IMR-90 (cell line): ENCODE measurements around the gene USP6NL. TPM values are rescaled to one million over a fixed set of nuclear protein-coding genes. Genes with fewer than 3 reads are reported as not detected.

Experiments
- ATAC-seq: fragments of 200-7000 bp; cut with Tn5 transposase; 2 replicates; pipeline ENCODE4 v1.9.1; 2020; ENCODE audit warnings: low read depth, mild to moderate bottlenecking, moderate library complexity
- BruUV-seq: library from RNA; stranded (reverse); fragments of 400-500 nt; replicated peaks from 2 replicates; lab custom pipeline; 2021; lab: Mats Ljungman, UMichigan
- CTCF ChIA-PET: fragments of 300-600 bp; formaldehyde crosslinking; extraction: SDS; loops from one replicate; lab custom pipeline; 2021; ENCODE audit warnings: antibody characterized with exemption; lab: Yijun Ruan, JAX
- POLR2A ChIA-PET: fragments of 300-600 bp; sonication (Branson Sonifier 250); formaldehyde crosslinking; loops from one replicate; lab custom pipeline; 2022; ENCODE audit warnings: antibody characterized with exemption; ENCODE audit not compliant: unreplicated experiment; lab: Charles Lee
- DNase-seq: peaks from one replicate; pipeline ENCODE4 v3.0.0; 2013
- H2AFZ ChIP-seq: replicated peaks from 2 replicates; pipeline ENCODE3; 2013; ENCODE audit warnings: low read length, mild to moderate bottlenecking; ENCODE audit not compliant: poor library complexity
- H2AK5ac ChIP-seq: 2 replicates; pipeline ENCODE4 v1.6.1; 2013; ENCODE audit warnings: low read depth, low read length, inconsistent platforms
- H2AK9ac ChIP-seq: replicated peaks from 2 replicates; pipeline ENCODE3; 2013; ENCODE audit warnings: mild to moderate bottlenecking, low read depth, low read length, moderate library complexity; ENCODE audit not compliant: poor library complexity
- H2BK120ac ChIP-seq: 2 replicates; pipeline ENCODE4 v1.6.1; 2013; ENCODE audit warnings: low read depth, low read length, inconsistent platforms
- H2BK15ac ChIP-seq: 3 replicates; pipeline ENCODE4 v1.6.1; 2013; ENCODE audit warnings: low read depth, low read length, inconsistent platforms
- H2BK20ac ChIP-seq: 2 replicates; pipeline ENCODE4 v1.6.1; 2013; ENCODE audit warnings: low read depth, mild to moderate bottlenecking, inconsistent platforms, low read length, moderate library complexity
- H2BK5ac ChIP-seq: 2 replicates; pipeline ENCODE4 v1.6.1; 2013; ENCODE audit warnings: mild to moderate bottlenecking, low read depth, low read length, inconsistent platforms; ENCODE audit not compliant: poor library complexity, severe bottlenecking
- H3K14ac ChIP-seq: replicated peaks from 2 replicates; pipeline ENCODE4 v1.6.1; 2013; ENCODE audit warnings: low read depth, low read length, inconsistent platforms
- H3K18ac ChIP-seq: 2 replicates; pipeline ENCODE4 v1.6.1; 2013; ENCODE audit warnings: low read depth, low read length, control low read depth
- H3K23ac ChIP-seq: 2 replicates; pipeline ENCODE4 v1.6.1; 2013; ENCODE audit warnings: low read depth, low read length, inconsistent platforms
- H3K27ac ChIP-seq: 2 replicates; pipeline ENCODE4 v1.5.1; 2013; ENCODE audit warnings: mild to moderate bottlenecking, control low read depth, low read length; ENCODE audit not compliant: insufficient read depth
- H3K27me3 ChIP-seq: 2 replicates; pipeline ENCODE4 v1.6.1; 2013; ENCODE audit warnings: low read length; ENCODE audit not compliant: control insufficient read depth, insufficient read depth
- H3K36me3 ChIP-seq: 2 replicates; pipeline ENCODE4 v1.6.1; 2013; ENCODE audit warnings: low read length, mixed read lengths; ENCODE audit not compliant: control insufficient read depth, insufficient read depth
- H3K4ac ChIP-seq: 2 replicates; pipeline ENCODE4 v1.6.1; 2013; ENCODE audit warnings: low read depth, low read length, inconsistent platforms
- H3K4me1 ChIP-seq: 2 replicates; pipeline ENCODE4 v1.6.1; 2013; ENCODE audit warnings: low read length, mixed read lengths; ENCODE audit not compliant: control insufficient read depth, insufficient read depth
- H3K4me2 ChIP-seq: 2 replicates; pipeline ENCODE4 v1.6.1; 2013; ENCODE audit warnings: low read depth, mild to moderate bottlenecking, control low read depth, low read length, moderate library complexity
- H3K4me3 ChIP-seq: 2 replicates; pipeline ENCODE4 v1.5.1; 2013; ENCODE audit warnings: low read depth, mild to moderate bottlenecking, control low read depth, low read length, moderate library complexity; ENCODE audit not compliant: insufficient read depth
- H3K56ac ChIP-seq: 2 replicates; pipeline ENCODE4 v1.6.1; 2013; ENCODE audit warnings: low read length, inconsistent platforms; ENCODE audit not compliant: insufficient read depth; ENCODE audit errors: extremely low read depth
- H3K79me1 ChIP-seq, 2 experiments: 2 replicates each; pipeline ENCODE4 v1.6.1; 2013; ENCODE audit warnings: low read length in 2 of 2, inconsistent platforms in 1 of 2, low read depth in 1 of 2
- H3K9ac ChIP-seq: 2 replicates; pipeline ENCODE4 v1.6.1; 2013; ENCODE audit warnings: low read depth, low read length, control low read depth
- H3K9me1 ChIP-seq: 2 replicates; pipeline ENCODE4 v1.6.1; 2013; ENCODE audit warnings: low read length, inconsistent platforms; ENCODE audit not compliant: insufficient read depth
- H3K9me3 ChIP-seq: 2 replicates; pipeline ENCODE4 v1.6.1; 2013; ENCODE audit warnings: low read length; ENCODE audit not compliant: control insufficient read depth, insufficient read depth
- H4K20me1 ChIP-seq: 2 replicates; pipeline ENCODE4 v1.6.1; 2013; ENCODE audit warnings: low read length, inconsistent platforms; ENCODE audit not compliant: insufficient read depth
- H4K5ac ChIP-seq: 2 replicates; pipeline ENCODE4 v1.6.1; 2013; ENCODE audit warnings: mild to moderate bottlenecking, low read depth, low read length, control low read depth
- H4K8ac ChIP-seq, 2 experiments: 2 replicates each; pipeline ENCODE4 v1.6.1; 2013; ENCODE audit warnings: low read depth in 2 of 2, low read length in 2 of 2, control low read depth in 1 of 2, inconsistent platforms in 1 of 2
- H4K91ac ChIP-seq: 2 replicates; pipeline ENCODE4 v1.6.1; 2013; ENCODE audit warnings: low read depth, low read length, inconsistent platforms; ENCODE audit not compliant: insufficient read depth
- CEBPB ChIP-seq: IDR thresholded peaks from 2 replicates; pipeline ENCODE4 v1.6.1; 2012; ENCODE audit warnings: low read depth, low read length, improper control_type of control experiment
- CTCF ChIP-seq: conservative IDR thresholded peaks from 2 replicates; pipeline ENCODE4 v1.5.1; 2012; ENCODE audit warnings: mild to moderate bottlenecking, low read depth, low read length, improper control_type of control experiment
- RAD21 ChIP-seq: IDR thresholded peaks from 2 replicates; pipeline ENCODE4 v1.6.1; 2012; ENCODE audit warnings: low read length, improper control_type of control experiment
- SMC3 ChIP-seq: fragments of 150-350 bp; IDR thresholded peaks from 2 replicates; pipeline ENCODE4 v1.6.1; 2016; ENCODE audit warnings: low read depth, mild to moderate bottlenecking, antibody characterized with exemption, low read length, moderate library complexity
- WGBS, 2 experiments: methylation state at CpG; one replicate each; pipeline versions ENCODE4 v1.1.5 to v1.1.7; 2013; ENCODE audit warnings: missing lambda C conversion rate in 2 of 2; ENCODE audit not compliant: insufficient read length in 1 of 2; ENCODE audit errors: extremely low coverage in 2 of 2; 5-methylcytosine and 5-hydroxymethylcytosine counted together
- dilution Hi-C: fragments of 300-500 bp; cut with HindIII; formaldehyde crosslinking; loops from one replicate; pipeline ENCODE4 v1.14.3; 2018; ENCODE audit warnings: low sequenced_read_pairs; ENCODE audit not compliant: unreplicated experiment
- in situ Hi-C: fragments of 300-500 bp; cut with MboI; formaldehyde crosslinking; loops from 3 replicates; pipeline ENCODE4 v1.14.3; 2019; ENCODE audit warnings: low sequenced_read_pairs, inconsistent platforms, mixed read lengths
- intact Hi-C: fragments of 100-400 bp; cut with micrococcal nuclease; formaldehyde crosslinking; loops from 2 replicates; pipeline ENCODE4 v1.10.0; 2022
- polyA plus RNA-seq, 3 experiments: library from polyadenylated mRNA; depleted of rRNA; stranded (reverse); fragments of >200 nt; gene quantifications; 2 replicates each; pipeline ENCODE4 v1.2.3, GENCODE V29; 2012; ENCODE audit warnings: low replicate concordance in 1 of 3
- total RNA-seq: library from RNA; depleted of rRNA; stranded (reverse); fragments of >200 nt; gene quantifications from 2 replicates; pipeline ENCODE4 v1.2.3, GENCODE V29; 2012

The USP6NL gene
- total and polyA plus RNA-seq, 2 of the 4 experiments (the other 2 are of a cell fraction) = 7.8 to 9.1 TPM

GRCh38 chr10:11424456-11425295 lies 186.8 kb downstream of the USP6NL start:
- Histone ChIP-seq H2BK5ac (no peak overlapping the region), H3K27me3 (no peaks in the 10 kb centered on the region; the same call in 1 of the 2 replicates), H3K4me3 (no peak overlapping the region), H3K4ac (no peak overlapping the region), H3K18ac (no peak overlapping the region), H2BK120ac (no peak overlapping the region), H2AFZ (no peak overlapping the region), H3K79me1 (no peaks in the 10 kb centered on the region), H2BK20ac (no peak overlapping the region), H3K23ac (no peak overlapping the region), H3K14ac (no peak overlapping the region), H3K56ac (no peak overlapping the region), H4K5ac (no peak overlapping the region), H2BK15ac (no peak overlapping the region), H4K8ac (no peak overlapping the region), H3K27ac (no peak overlapping the region), H2AK5ac (no peak overlapping the region), H2AK9ac (peak overlapping the region; percentile 15), H3K9me3 (peaks cover 2% of the 10 kb centered on the region; the same call in 1 of the 2 replicates), H4K91ac (no peak overlapping the region), H3K9me1 (no peaks in the 10 kb centered on the region), H3K36me3 (no peaks in the 10 kb centered on the region), H3K4me1 (no peaks in the 10 kb centered on the region), H3K4me2 (no peak overlapping the region), H4K20me1 (no peaks in the 10 kb centered on the region), H3K9ac (no peak overlapping the region)
- TF ChIP-seq CTCF (peak; percentile 56), CEBPB (no peak), SMC3 (peak; percentile 50), RAD21 (peak; percentile 49)
- no TSS peak for BruUV-seq
- 41% methylated on average over 6 of the region's 11 CpGs; no CpG with 5 or more reads in 1 of the 2 experiments for WGBS, 2 experiments
- intact Hi-C loops (loop anchor here (5.0 kb wide), 2 partner anchors 73 to 333 kb away; no protein-coding TSS in a partner anchor), in situ Hi-C loops (no loop called here), dilution Hi-C loops (no loop called here)
- ATAC-seq (peak; percentile 82), DNase-seq (peak; percentile 36)
- POLR2A ChIA-PET = no interaction called here
- CTCF ChIA-PET = interaction anchor here (0.6 to 1.1 kb wide), 2 partner anchors 184 to 333 kb away, joined by 3 read pairs; no protein-coding TSS in a partner anchor
